Upper lobe of left lung (tissue), 6 donors: Measurements from ENCODE around the gene OR10H5. TPM values are rescaled to one million over a fixed set of nuclear protein-coding genes. Genes with fewer than 3 reads are reported as not detected.
"Not testable (repeated sequence)": the region's sequence is repeated elsewhere in the genome, so short reads cannot be mapped to it uniquely, and the experiment has no call there.

Source experiments
- ATAC-seq, 2 donors: fragments of 200-7000 bp; cut with Tn5 transposase; one replicate each; pipeline ENCODE4 v1.9.1; 2022; ENCODE audit warnings: mild to moderate bottlenecking in 2 of 2, moderate library complexity in 2 of 2; ENCODE audit not compliant: low FRiP score in 2 of 2
- DNase-seq, 2 donors: peaks; one replicate each; pipeline ENCODE4 v3.0.0-alpha.2; 2019 to 2020
- H3K27ac ChIP-seq, 4 donors: fragments of 200-600 bp; sonication (generic); one replicate each; pipeline ENCODE4 v1.5.1; 2016 to 2019
- H3K27me3 ChIP-seq, 4 donors: fragments of 200-600 bp; sonication (generic); one replicate each; pipeline ENCODE4 v1.5.1; 2017 to 2019
- H3K36me3 ChIP-seq, 4 donors: fragments of 200-600 bp; sonication (generic); one replicate each; pipeline ENCODE4 v1.5.1; 2016 to 2019
- H3K4me1 ChIP-seq, 4 donors: fragments of 200-600 bp; sonication (generic); one replicate each; pipeline ENCODE4 v1.5.1; 2018 to 2019
- H3K4me3 ChIP-seq, 4 donors: fragments of 200-600 bp; sonication (generic); one replicate each; pipeline ENCODE4 v1.5.1; 2017 to 2019; ENCODE audit warnings: mild to moderate bottlenecking in 2 of 4, moderate library complexity in 1 of 4
- H3K9me3 ChIP-seq, 4 donors: fragments of 200-600 bp; sonication (generic); one replicate each; pipeline ENCODE4 v1.5.1; 2018 to 2019
- EP300 ChIP-seq, 4 donors: sonication (generic); formaldehyde crosslinking; IDR thresholded peaks; one replicate each; pipeline ENCODE4 v1.5.1; 2017; ENCODE audit warnings: antibody characterized with exemption in 4 of 4, control low read depth in 2 of 4
- POLR2A ChIP-seq, 4 donors: fragments of 450-650 bp; IDR thresholded peaks; one replicate each; pipeline ENCODE4 v1.5.1; 2016 to 2017; ENCODE audit warnings: antibody characterized with exemption in 4 of 4, mild to moderate bottlenecking in 2 of 4
- POLR2AphosphoS5 ChIP-seq, 2 donors: sonication (generic); formaldehyde crosslinking; IDR thresholded peaks; one replicate each; pipeline ENCODE4 v1.5.1; 2017; ENCODE audit warnings: antibody characterized with exemption in 2 of 2
- WGBS, 2 donors: methylation state at CpG; one replicate each; pipeline ENCODE4 v1.1.5; 2017 to 2018; 5-methylcytosine and 5-hydroxymethylcytosine counted together
- total RNA-seq, 6 donors: library from RNA; depleted of rRNA in 4 of 6; stranded (reverse); fragments of >200 nt in 4 of 6; gene quantifications; one replicate each; pipeline versions ENCODE4 v1.1.0 to v1.2.1, GENCODE V29; 2016 to 2021
- TF ChIP-seq, protein P1 (sequence below), 6 experiments: fragments of 450-650 bp in 4 of 6; fragments of 200-600 bp in 2 of 6; sonication (generic) in 2 of 6; IDR thresholded peaks; one replicate each; pipeline ENCODE4 v1.5.1; 2016 to 2019; ENCODE audit warnings: antibody characterized with exemption in 6 of 6
- donor health status: DM: no; HTN: no; CAD: no; lungs with moderate emphysema.
- donor health status: DM: no; HTN: yes; CAD: no; lungs with severe emphysema.

The OR10H5 gene
- total RNA-seq, 6 donors from 2014 or later: not detected

- Histone ChIP-seq H3K4me3 (no peak overlapping the region), H3K9me3 (no peaks in the 10 kb centered on the region), H3K27me3 (no peaks in the 10 kb centered on the region), H3K27ac (no peak overlapping the region), H3K36me3 (no peaks in the 10 kb centered on the region), H3K4me1 (no peaks in the 10 kb centered on the region)
- DNase-seq: no peak
- no peak for ATAC-seq
- 43 to 80% methylated on average over 1 of the region's 1 CpG for WGBS, 2 donors
- TF ChIP-seq POLR2A (IDR thresholded peaks at IDR 0.05): no peak
- TF ChIP-seq, protein P1, sequence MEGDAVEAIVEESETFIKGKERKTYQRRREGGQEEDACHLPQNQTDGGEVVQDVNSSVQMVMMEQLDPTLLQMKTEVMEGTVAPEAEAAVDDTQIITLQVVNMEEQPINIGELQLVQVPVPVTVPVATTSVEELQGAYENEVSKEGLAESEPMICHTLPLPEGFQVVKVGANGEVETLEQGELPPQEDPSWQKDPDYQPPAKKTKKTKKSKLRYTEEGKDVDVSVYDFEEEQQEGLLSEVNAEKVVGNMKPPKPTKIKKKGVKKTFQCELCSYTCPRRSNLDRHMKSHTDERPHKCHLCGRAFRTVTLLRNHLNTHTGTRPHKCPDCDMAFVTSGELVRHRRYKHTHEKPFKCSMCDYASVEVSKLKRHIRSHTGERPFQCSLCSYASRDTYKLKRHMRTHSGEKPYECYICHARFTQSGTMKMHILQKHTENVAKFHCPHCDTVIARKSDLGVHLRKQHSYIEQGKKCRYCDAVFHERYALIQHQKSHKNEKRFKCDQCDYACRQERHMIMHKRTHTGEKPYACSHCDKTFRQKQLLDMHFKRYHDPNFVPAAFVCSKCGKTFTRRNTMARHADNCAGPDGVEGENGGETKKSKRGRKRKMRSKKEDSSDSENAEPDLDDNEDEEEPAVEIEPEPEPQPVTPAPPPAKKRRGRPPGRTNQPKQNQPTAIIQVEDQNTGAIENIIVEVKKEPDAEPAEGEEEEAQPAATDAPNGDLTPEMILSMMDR (IDR thresholded peaks at IDR 0.05): no peak
Observed at GRCh38 chr19:15825753-15826152, 38.3 kb downstream of the OR10H5 start.

DNA sequence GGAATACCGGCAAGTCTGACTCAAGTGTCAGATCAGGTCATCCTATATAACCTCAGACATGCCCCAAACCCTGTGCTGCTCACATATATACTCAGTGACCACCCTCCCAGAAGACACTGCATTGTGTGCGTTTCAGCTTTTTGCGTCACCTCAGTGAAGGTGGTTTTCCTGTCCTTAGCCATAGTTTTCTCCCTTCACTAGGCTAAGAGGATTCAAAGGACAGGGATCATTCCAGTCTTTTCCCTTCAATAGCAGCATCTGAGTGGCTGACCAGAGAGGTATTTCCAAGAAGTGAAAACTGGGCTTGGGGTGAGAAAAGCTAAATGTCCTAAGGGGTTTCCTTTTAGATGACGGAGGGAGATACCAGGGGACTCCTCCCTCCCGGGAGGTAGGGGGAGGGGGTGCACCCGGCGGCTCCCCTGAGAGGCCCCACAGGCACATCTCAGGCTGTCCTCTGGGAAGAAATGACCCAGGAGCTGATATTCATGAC lies 40.7 kb downstream of the OR10H5 start:
- no peaks in the 10 kb centered on the region for H3K36me3 ChIP-seq
- DNase-seq (no peak), ATAC-seq (no peak)
- no peaks in the 10 kb centered on the region for H3K9me3 ChIP-seq
- no peaks in the 10 kb centered on the region for H3K27me3 ChIP-seq
- WGBS, 2 donors: 46 to 59% methylated on average over 7 of the region's 7 CpGs
- H3K4me3 ChIP-seq: no peak overlapping the region
- no peak for TF ChIP-seq POLR2A (IDR thresholded peaks at IDR 0.05)
- no peak for TF ChIP-seq EP300 (IDR thresholded peaks at IDR 0.05)
- TF ChIP-seq, protein P1 (IDR thresholded peaks at IDR 0.05): no peak
- TF ChIP-seq POLR2AphosphoS5 (IDR thresholded peaks at IDR 0.05): no peak
- H3K4me1 ChIP-seq: no peaks in the 10 kb centered on the region
- H3K27ac ChIP-seq: no peak overlapping the region

GRCh38 chr19:15828611-15829305 lies 41.3 kb downstream of the OR10H5 start:
- H3K36me3 ChIP-seq, ATAC-seq, DNase-seq, H3K4me3 ChIP-seq, H3K4me1 ChIP-seq, H3K27me3 ChIP-seq, H3K27ac ChIP-seq, H3K9me3 ChIP-seq: not testable (repeated sequence)
- WGBS, 2 donors: 52 to 62% methylated on average over 13 of the region's 13 CpGs

GRCh38 chr19:15829306-15829698 lies 41.8 kb downstream of the OR10H5 start:
- 89 to 94% methylated on average over 10 of the region's 10 CpGs for WGBS, 2 donors
- TF ChIP-seq, protein P1 (IDR thresholded peaks at IDR 0.05): no peak
- TF ChIP-seq POLR2AphosphoS5 (IDR thresholded peaks at IDR 0.05) (no peak), POLR2A (IDR thresholded peaks at IDR 0.05) (no peak), EP300 (IDR thresholded peaks at IDR 0.05) (no peak)

GRCh38 chr19:15829786-15830185 lies 42.3 kb downstream of the OR10H5 start:
- no peak overlapping the region for H3K27ac ChIP-seq
- DNase-seq (no peak), ATAC-seq (no peak)
- TF ChIP-seq EP300 (IDR thresholded peaks at IDR 0.05): no peak
- TF ChIP-seq, protein P1 (IDR thresholded peaks at IDR 0.05): no peak
- no peak for TF ChIP-seq POLR2AphosphoS5 (IDR thresholded peaks at IDR 0.05)
- TF ChIP-seq POLR2A (IDR thresholded peaks at IDR 0.05): no peak
- WGBS, 2 donors: 83 to 88% methylated on average over 8 of the region's 8 CpGs
- H3K4me1 ChIP-seq: peaks cover 0 to 4% (median 0%) of the 10 kb centered on the region in 4 donors
- H3K27me3 ChIP-seq: no peaks in the 10 kb centered on the region
- H3K9me3 ChIP-seq: no peaks in the 10 kb centered on the region
- H3K36me3 ChIP-seq: no peaks in the 10 kb centered on the region
- no peak overlapping the region for H3K4me3 ChIP-seq

More at GRCh38 chr19:15829306-15829698, 41.8 kb downstream of the OR10H5 start:
- Histone ChIP-seq H3K4me3 (no peak overlapping the region), H3K9me3 (no peaks in the 10 kb centered on the region), H3K36me3 (no peaks in the 10 kb centered on the region), H3K4me1 (peaks cover 0 to 4% (median 0%) of the 10 kb centered on the region in 4 donors), H3K27ac (no peak overlapping the region), H3K27me3 (no peaks in the 10 kb centered on the region)
- ATAC-seq: no peak
- DNase-seq: no peak
